Neuronal stem cell (in vitro differentiated cells): ENCODE results near the gene MRNIP.

Experiments
- DNase-seq: peaks from one replicate; pipeline ENCODE4 v3.0.0-alpha.2; 2013; ENCODE audit warnings: low spot score
- H2AFZ ChIP-seq: one replicate; pipeline ENCODE4 v1.6.1; 2013; ENCODE audit warnings: mild to moderate bottlenecking, low read length, inconsistent platforms
- H2AK5ac ChIP-seq: 2 replicates; pipeline ENCODE4 v1.6.1; 2013; ENCODE audit warnings: low read depth, mild to moderate bottlenecking, inconsistent platforms, low read length, moderate library complexity, mixed read lengths
- H2BK120ac ChIP-seq: 2 replicates; pipeline ENCODE4 v1.6.1; 2013; ENCODE audit warnings: low read depth, mild to moderate bottlenecking, inconsistent platforms, low read length, moderate library complexity, mixed read lengths
- H2BK12ac ChIP-seq: one replicate; pipeline ENCODE4 v1.6.1; 2013; ENCODE audit warnings: low read length, inconsistent platforms
- H2BK15ac ChIP-seq: 2 replicates; pipeline ENCODE4 v1.6.1; 2013; ENCODE audit warnings: mild to moderate bottlenecking, low read length, inconsistent platforms, mixed read lengths
- H2BK5ac ChIP-seq: one replicate; pipeline ENCODE4 v1.6.1; 2013; ENCODE audit warnings: inconsistent platforms, mild to moderate bottlenecking, low read length, moderate library complexity
- H3K14ac ChIP-seq: one replicate; pipeline ENCODE4 v1.6.1; 2013; ENCODE audit warnings: low read length, inconsistent platforms
- H3K18ac ChIP-seq: 2 replicates; pipeline ENCODE4 v1.6.1; 2013; ENCODE audit warnings: low read length, inconsistent platforms
- H3K23ac ChIP-seq: 2 replicates; pipeline ENCODE4 v1.6.1; 2013; ENCODE audit warnings: low read depth, mild to moderate bottlenecking, mixed read lengths, low read length, inconsistent platforms; ENCODE audit not compliant: poor library complexity
- H3K27ac ChIP-seq: replicated peaks from 3 replicates; pipeline ENCODE4 v1.5.1; 2013; ENCODE audit warnings: low read length, inconsistent platforms
- H3K27me3 ChIP-seq, 3 experiments: 2 replicates each; pipeline ENCODE4 v1.6.1; 2013; ENCODE audit warnings: low read length in 3 of 3, mild to moderate bottlenecking in 2 of 3, inconsistent platforms in 1 of 3, low read depth in 1 of 3, mixed read lengths in 1 of 3, moderate library complexity in 1 of 3; ENCODE audit not compliant: control insufficient read depth in 3 of 3, insufficient read depth in 3 of 3
- H3K36me3 ChIP-seq, 2 donors: replicated peaks in 1 of 2; 2 replicates each; pipeline ENCODE4 v1.6.1; 2013; ENCODE audit warnings: low read length in 2 of 2; ENCODE audit not compliant: control insufficient read depth in 2 of 2, insufficient read depth in 2 of 2
- H3K4ac ChIP-seq: 2 replicates; pipeline ENCODE4 v1.6.1; 2013; ENCODE audit warnings: inconsistent platforms, mild to moderate bottlenecking, low read length, moderate library complexity
- H3K4me1 ChIP-seq, 2 donors: 1 replicate in 1 of 2; 2 replicates in 1 of 2; pipeline ENCODE4 v1.6.1; 2013; ENCODE audit warnings: low read length in 2 of 2, low read depth in 1 of 2; ENCODE audit not compliant: control insufficient read depth in 2 of 2, insufficient read depth in 1 of 2
- H3K4me2 ChIP-seq: one replicate; pipeline ENCODE4 v1.6.1; 2013; ENCODE audit warnings: mild to moderate bottlenecking, low read length, inconsistent platforms; ENCODE audit not compliant: insufficient read depth, poor library complexity, severe bottlenecking
- H3K4me3 ChIP-seq, 2 donors: 2 replicates each; pipeline ENCODE4 v1.5.1; 2013; ENCODE audit warnings: low read length in 2 of 2, mild to moderate bottlenecking in 2 of 2, inconsistent platforms in 1 of 2, moderate library complexity in 1 of 2
- H3K79me1 ChIP-seq: one replicate; pipeline ENCODE4 v1.6.1; 2013; ENCODE audit warnings: low read depth, mild to moderate bottlenecking, inconsistent platforms, low read length, moderate library complexity
- H3K9ac ChIP-seq: one replicate; pipeline ENCODE4 v1.6.1; 2013; ENCODE audit warnings: mild to moderate bottlenecking, low read depth, low read length, inconsistent platforms; ENCODE audit not compliant: poor library complexity
- H3K9me3 ChIP-seq, 2 donors: replicated peaks in 1 of 2; 2 replicates each; pipeline versions ENCODE3 to v1.6.1; 2013; ENCODE audit warnings: low read length in 2 of 2, mild to moderate bottlenecking in 2 of 2, inconsistent platforms in 1 of 2, low read depth in 1 of 2, mixed read lengths in 1 of 2, moderate library complexity in 1 of 2; ENCODE audit not compliant: control insufficient read depth in 2 of 2, insufficient read depth in 1 of 2
- H4K8ac ChIP-seq: one replicate; pipeline ENCODE4 v1.6.1; 2013; ENCODE audit warnings: low read depth, mild to moderate bottlenecking, inconsistent platforms, low read length, moderate library complexity
- H4K91ac ChIP-seq: one replicate; pipeline ENCODE4 v1.6.1; 2013; ENCODE audit warnings: low read length, low read depth, mild to moderate bottlenecking, inconsistent platforms; ENCODE audit not compliant: poor library complexity
- WGBS, 2 donors: extraction: QIAGEN DNeasy Blood & Tissue Kit; methylation state at CpG; one replicate each; pipeline ENCODE4 v1.1.7; 2013; ENCODE audit warnings: missing lambda C conversion rate in 2 of 2, mixed read lengths in 1 of 2; ENCODE audit not compliant: insufficient read length in 2 of 2, insufficient replicate concordance in 1 of 2; ENCODE audit errors: extremely low coverage in 2 of 2; 5-methylcytosine and 5-hydroxymethylcytosine counted together

The MRNIP gene

GRCh38 chr5:179895861-179896260, 37.2 kb upstream of the MRNIP start:
- H3K79me1 ChIP-seq, result no peaks in the 10 kb centered on the region
- H3K23ac ChIP-seq, result no peak overlapping the region
- no peak overlapping the region for H3K9ac ChIP-seq
- no peak overlapping the region for H2BK120ac ChIP-seq
- H3K14ac ChIP-seq, result no peak overlapping the region
- no peak overlapping the region for H2BK12ac ChIP-seq
- no peak overlapping the region for H2BK15ac ChIP-seq
- no peak overlapping the region for H3K4me3 ChIP-seq
- H4K8ac ChIP-seq, result no peak overlapping the region
- no peaks in the 10 kb centered on the region for H3K4me1 ChIP-seq
- no peak overlapping the region for H2AK5ac ChIP-seq
- no peak overlapping the region for H3K18ac ChIP-seq
- no peak overlapping the region for H4K91ac ChIP-seq
- peaks cover 49 to 91% of the 10 kb centered on the region in 2 donors for H3K36me3 ChIP-seq
- no peak overlapping the region for H2BK5ac ChIP-seq
- DNase-seq, result no peak
- H3K4ac ChIP-seq, result no peak overlapping the region
- H3K4me2 ChIP-seq, result no peak overlapping the region
- WGBS, 2 donors, result no CpG with 5 or more reads among the region's 6 CpGs
- no peak overlapping the region for H2AFZ ChIP-seq
- no peaks in the 10 kb centered on the region for H3K9me3 ChIP-seq
- no peak overlapping the region for H3K27ac ChIP-seq
- H3K27me3 ChIP-seq, result no peaks in the 10 kb centered on the region

GRCh38 chr5:179893958-179894895, 35.6 kb upstream of the MRNIP start:
- no peak overlapping the region for H3K18ac ChIP-seq
- no peaks in the 10 kb centered on the region for H3K4me1 ChIP-seq
- no peaks in the 10 kb centered on the region for H3K27me3 ChIP-seq
- no peak overlapping the region for H3K23ac ChIP-seq
- H3K79me1 ChIP-seq, result no peaks in the 10 kb centered on the region
- H3K4ac ChIP-seq, result no peak overlapping the region
- H2AFZ ChIP-seq, result no peak overlapping the region
- no peak overlapping the region for H3K14ac ChIP-seq
- no peak overlapping the region for H2BK5ac ChIP-seq
- no peak for DNase-seq
- H4K91ac ChIP-seq, result no peak overlapping the region
- no peaks in the 10 kb centered on the region for H3K9me3 ChIP-seq
- H3K4me2 ChIP-seq, result no peak overlapping the region
- H3K9ac ChIP-seq, result no peak overlapping the region
- no peak overlapping the region for H2AK5ac ChIP-seq
- whole genome bisulfite sequencing, 2 donors, result no CpG with 5 or more reads among the region's 26 CpGs
- H3K36me3 ChIP-seq, result peaks cover 60 to 92% of the 10 kb centered on the region in 2 donors
- H2BK120ac ChIP-seq, result no peak overlapping the region
- no peak overlapping the region for H4K8ac ChIP-seq
- peak overlapping the region in 1 of 2 donors; percentile 20 for H3K4me3 ChIP-seq
- H2BK12ac ChIP-seq, result no peak overlapping the region
- no peak overlapping the region for H3K27ac ChIP-seq
- no peak overlapping the region for H2BK15ac ChIP-seq

- no CpG with 5 or more reads among the region's 31 CpGs for WGBS, 2 donors
- Histone ChIP-seq H3K9me3 (no peaks in the 10 kb centered on the region), H4K91ac (no peak overlapping the region), H3K9ac (no peak overlapping the region), H3K4me1 (no peaks in the 10 kb centered on the region), H3K27me3 (no peaks in the 10 kb centered on the region), H2BK15ac (no peak overlapping the region), H2BK120ac (no peak overlapping the region), H3K18ac (no peak overlapping the region), H2AK5ac (no peak overlapping the region), H3K14ac (no peak overlapping the region), H2BK12ac (no peak overlapping the region), H3K4ac (no peak overlapping the region), H3K27ac (no peak overlapping the region), H4K8ac (no peak overlapping the region), H2AFZ (no peak overlapping the region), H2BK5ac (no peak overlapping the region), H3K36me3 (peaks cover 61 to 92% of the 10 kb centered on the region in 2 donors), H3K4me3 (peak overlapping the region in 1 of 2 donors; percentile 53), H3K23ac (peak overlapping the region; percentile 4), H3K79me1 (no peaks in the 10 kb centered on the region), H3K4me2 (no peak overlapping the region)
- DNase-seq, result no peak
These were observed 34.7 kb upstream of the MRNIP start for GRCh38 chr5:179893076-179893957.

- H3K4me1 ChIP-seq, result no peaks in the 10 kb centered on the region
- no peak overlapping the region for H4K91ac ChIP-seq
- no peak for DNase-seq
- no peaks in the 10 kb centered on the region for H3K79me1 ChIP-seq
- H3K9me3 ChIP-seq, result no peaks in the 10 kb centered on the region
- WGBS, 2 donors, result no CpG with 5 or more reads among the region's 5 CpGs
- H2BK12ac ChIP-seq, result no peak overlapping the region
- no peak overlapping the region for H2BK15ac ChIP-seq
- H2BK120ac ChIP-seq, result no peak overlapping the region
- no peak overlapping the region for H3K4ac ChIP-seq
- no peak overlapping the region for H3K18ac ChIP-seq
- H2BK5ac ChIP-seq, result no peak overlapping the region
- no peak overlapping the region for H2AK5ac ChIP-seq
- H4K8ac ChIP-seq, result no peak overlapping the region
- H2AFZ ChIP-seq, result no peak overlapping the region
- H3K4me2 ChIP-seq, result no peak overlapping the region
- no peak overlapping the region for H3K9ac ChIP-seq
- H3K27me3 ChIP-seq, result no peaks in the 10 kb centered on the region
- H3K23ac ChIP-seq, result no peak overlapping the region
- H3K4me3 ChIP-seq, result no peak overlapping the region
- peaks cover 63 to 94% of the 10 kb centered on the region in 2 donors for H3K36me3 ChIP-seq
- H3K14ac ChIP-seq, result no peak overlapping the region
- no peak overlapping the region for H3K27ac ChIP-seq
These were observed 33.6 kb upstream of the MRNIP start for GRCh38 chr5:179892255-179892654.
